AG09309 (cell line): Measurements from ENCODE around the gene USP15.

Experiments
- DNase-seq: peaks from one replicate; pipeline ENCODE4 v3.0.0-alpha.2; 2010; ENCODE audit warnings: low read depth
- H3K4me3 ChIP-seq: 2 replicates; pipeline ENCODE4 v1.5.1; 2011; ENCODE audit warnings: mild to moderate bottlenecking, low read depth, low read length, moderate library complexity; ENCODE audit not compliant: control insufficient read depth
- TF ChIP-seq, protein P1 (sequence below): IDR thresholded peaks from 2 replicates; pipeline ENCODE4 v1.5.1; 2011; ENCODE audit warnings: mild to moderate bottlenecking, low read depth, low read length, inconsistent platforms; ENCODE audit not compliant: insufficient read depth, control insufficient read depth; ENCODE audit errors: missing control alignments

The USP15 gene

GRCh38 chr12:62272936-62273552 is 12.8 kb downstream of the USP15 start:
- no peak for DNase-seq
- no peak overlapping the region for H3K4me3 ChIP-seq
- TF ChIP-seq, protein P1, sequence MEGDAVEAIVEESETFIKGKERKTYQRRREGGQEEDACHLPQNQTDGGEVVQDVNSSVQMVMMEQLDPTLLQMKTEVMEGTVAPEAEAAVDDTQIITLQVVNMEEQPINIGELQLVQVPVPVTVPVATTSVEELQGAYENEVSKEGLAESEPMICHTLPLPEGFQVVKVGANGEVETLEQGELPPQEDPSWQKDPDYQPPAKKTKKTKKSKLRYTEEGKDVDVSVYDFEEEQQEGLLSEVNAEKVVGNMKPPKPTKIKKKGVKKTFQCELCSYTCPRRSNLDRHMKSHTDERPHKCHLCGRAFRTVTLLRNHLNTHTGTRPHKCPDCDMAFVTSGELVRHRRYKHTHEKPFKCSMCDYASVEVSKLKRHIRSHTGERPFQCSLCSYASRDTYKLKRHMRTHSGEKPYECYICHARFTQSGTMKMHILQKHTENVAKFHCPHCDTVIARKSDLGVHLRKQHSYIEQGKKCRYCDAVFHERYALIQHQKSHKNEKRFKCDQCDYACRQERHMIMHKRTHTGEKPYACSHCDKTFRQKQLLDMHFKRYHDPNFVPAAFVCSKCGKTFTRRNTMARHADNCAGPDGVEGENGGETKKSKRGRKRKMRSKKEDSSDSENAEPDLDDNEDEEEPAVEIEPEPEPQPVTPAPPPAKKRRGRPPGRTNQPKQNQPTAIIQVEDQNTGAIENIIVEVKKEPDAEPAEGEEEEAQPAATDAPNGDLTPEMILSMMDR, result no peak

GRCh38 chr12:62273724-62274380 is 13.6 kb downstream of the USP15 start:
- no peak for DNase-seq
- no peak overlapping the region for H3K4me3 ChIP-seq
- TF ChIP-seq, protein P1, result no peak

GRCh38 chr12:62278022-62278421 is 17.8 kb downstream of the USP15 start:
- TF ChIP-seq, protein P1, result no peak
- DNase-seq, result no peak
- H3K4me3 ChIP-seq, result no peak overlapping the region

DNA sequence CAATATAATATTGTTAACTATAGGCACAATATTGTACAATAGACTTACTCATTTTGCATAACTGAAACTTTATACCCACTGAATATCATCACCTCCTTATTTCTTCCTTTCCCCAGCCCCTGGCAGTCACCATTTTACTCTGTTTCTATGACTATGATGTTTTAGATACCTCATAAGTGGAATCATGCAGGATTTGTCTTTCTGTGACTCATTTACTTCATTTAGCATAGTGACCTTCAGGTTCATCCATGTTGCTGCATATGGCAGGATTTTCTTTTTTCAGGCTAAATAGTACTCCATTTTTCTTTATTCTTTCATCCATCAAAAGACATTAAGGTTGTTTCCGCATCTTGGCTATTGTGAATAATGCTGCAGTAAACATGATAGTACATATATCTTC is 18.9 kb downstream of the USP15 start:
- H3K4me3 ChIP-seq, result no peak overlapping the region
- TF ChIP-seq, protein P1, result no peak

GRCh38 chr12:62279961-62280360 is 19.8 kb downstream of the USP15 start:
- no peak overlapping the region for H3K4me3 ChIP-seq
- TF ChIP-seq, protein P1, result no peak
- no peak for DNase-seq

More for the DNA sequence above, 18.9 kb downstream of the USP15 start:
- DNase-seq, result no peak

DNA sequence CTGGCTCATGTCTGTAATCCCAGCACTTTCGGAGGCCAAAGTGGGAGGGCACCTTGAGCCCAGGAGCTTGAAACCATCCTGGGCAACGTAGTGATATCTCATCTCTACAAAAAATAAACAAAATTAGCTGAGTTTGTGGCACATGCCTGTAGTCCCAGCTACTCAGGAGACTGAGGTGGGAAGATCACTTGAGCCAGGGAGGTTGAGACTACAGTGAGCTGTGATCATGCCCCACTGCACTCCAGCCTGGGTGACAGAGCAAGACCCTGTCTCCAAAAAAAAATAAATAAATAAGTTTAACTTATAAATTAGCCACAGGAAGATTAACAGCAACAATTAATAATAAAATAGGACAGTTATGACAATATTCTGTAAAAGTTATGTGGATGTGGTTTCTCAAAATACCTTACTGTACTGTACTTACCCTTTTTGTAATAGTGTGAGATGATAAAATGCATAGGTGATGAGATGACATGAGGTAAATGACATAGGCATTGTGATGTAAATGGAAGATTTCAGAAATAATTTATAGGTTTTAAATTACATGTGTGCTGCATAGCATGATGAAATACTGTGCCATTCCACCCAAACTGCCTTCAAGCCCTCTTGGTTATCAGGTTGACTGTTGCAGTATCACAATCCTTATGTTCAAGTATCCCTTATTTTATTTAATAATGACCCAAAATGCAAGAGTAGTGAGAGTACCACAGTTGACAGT is 22.0 kb downstream of the USP15 start:
- TF ChIP-seq, protein P1, result no peak
- no peak overlapping the region for H3K4me3 ChIP-seq
- DNase-seq, result no peak
